ENCODE results near the gene PRKAR2A.
"Not testable (repeated sequence)": the region's sequence is repeated elsewhere in the genome, so short reads cannot be mapped to it uniquely, and the experiment has no call there.

The PRKAR2A gene

GRCh38 chr3:48837163-48837562, 10.5 kb downstream of the PRKAR2A start:
- in situ Hi-C loops (cut with HindIII; ENCODE audit: low sequenced_read_pairs) = no loop called here

DNA sequence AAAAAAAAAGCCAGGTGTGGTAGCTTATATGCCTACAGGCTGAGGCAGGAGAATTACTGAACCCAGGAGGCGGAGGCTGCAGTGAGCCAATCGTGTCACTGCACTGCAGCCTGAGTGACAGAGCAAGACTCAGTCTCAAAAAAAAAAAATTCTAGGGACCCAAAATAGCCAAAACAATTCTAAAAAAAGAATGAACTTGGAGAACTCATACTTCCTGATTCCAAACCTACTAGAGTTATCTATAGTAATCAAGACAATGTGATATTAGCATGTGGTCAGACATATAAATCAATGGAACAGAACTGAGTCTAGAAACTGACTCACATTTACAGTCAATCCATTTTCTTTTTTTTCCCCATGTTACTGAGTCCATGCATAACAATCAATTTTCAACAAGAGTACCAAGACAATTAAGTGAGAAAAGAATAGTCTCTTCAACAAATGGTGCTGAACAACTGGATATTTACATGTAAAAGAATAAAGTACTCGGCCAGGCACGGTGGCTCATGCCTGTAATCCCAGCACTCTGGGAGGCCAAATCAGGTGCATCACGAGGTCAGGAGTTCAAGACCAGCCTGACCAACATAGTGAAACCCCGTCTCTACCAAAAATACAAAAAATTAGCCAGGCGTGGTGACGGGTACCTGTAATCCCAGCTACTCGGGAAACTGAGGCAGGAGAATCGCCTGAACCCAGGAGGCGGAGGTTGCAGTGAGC, 11.9 kb downstream of the PRKAR2A start:
- in situ Hi-C loops (cut with HindIII; ENCODE audit: low sequenced_read_pairs) = no loop called here

- in situ Hi-C loops (cut with HindIII; ENCODE audit: low sequenced_read_pairs) = no loop called here
Measured at GRCh38 chr3:48832684-48833083, 15.0 kb downstream of the PRKAR2A start.

- in situ Hi-C loops (cut with HindIII; ENCODE audit: low sequenced_read_pairs) = no loop called here
Measured at GRCh38 chr3:48830715-48831114, 17.0 kb downstream of the PRKAR2A start.

- in situ Hi-C loops (cut with HindIII; ENCODE audit: low sequenced_read_pairs) = not testable (repeated sequence)
Measured at GRCh38 chr3:48829525-48829924, 18.1 kb downstream of the PRKAR2A start.

GRCh38 chr3:48827874-48828273, 19.8 kb downstream of the PRKAR2A start:
- in situ Hi-C loops (cut with HindIII; ENCODE audit: low sequenced_read_pairs) = not testable (repeated sequence)

DNA sequence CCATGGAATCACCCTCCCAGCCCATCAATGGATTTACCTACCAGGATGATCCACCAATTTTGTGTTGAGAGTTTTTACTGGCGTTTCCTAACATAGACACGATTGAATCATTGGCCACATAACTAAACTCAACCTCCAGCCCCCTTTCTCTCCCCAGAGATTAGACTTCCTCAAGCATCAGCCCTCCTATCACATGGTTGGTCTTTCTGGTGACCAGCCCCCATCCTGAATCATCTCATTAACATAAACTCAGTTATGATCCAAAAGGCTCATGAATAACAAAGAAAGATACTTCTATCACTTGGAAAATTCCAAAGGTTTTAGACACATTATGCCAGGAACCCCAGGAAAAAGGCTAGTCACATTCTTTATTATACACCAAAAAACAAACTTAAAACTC, 21.2 kb downstream of the PRKAR2A start:
- in situ Hi-C loops (cut with HindIII; ENCODE audit: low sequenced_read_pairs) = no loop called here

- in situ Hi-C loops (cut with HindIII; ENCODE audit: low sequenced_read_pairs) = no loop called here
Measured at GRCh38 chr3:48820612-48821324, 26.9 kb downstream of the PRKAR2A start.

GRCh38 chr3:48819234-48820221, 28.1 kb downstream of the PRKAR2A start:
- in situ Hi-C loops (cut with HindIII; ENCODE audit: low sequenced_read_pairs) = no loop called here

DNA sequence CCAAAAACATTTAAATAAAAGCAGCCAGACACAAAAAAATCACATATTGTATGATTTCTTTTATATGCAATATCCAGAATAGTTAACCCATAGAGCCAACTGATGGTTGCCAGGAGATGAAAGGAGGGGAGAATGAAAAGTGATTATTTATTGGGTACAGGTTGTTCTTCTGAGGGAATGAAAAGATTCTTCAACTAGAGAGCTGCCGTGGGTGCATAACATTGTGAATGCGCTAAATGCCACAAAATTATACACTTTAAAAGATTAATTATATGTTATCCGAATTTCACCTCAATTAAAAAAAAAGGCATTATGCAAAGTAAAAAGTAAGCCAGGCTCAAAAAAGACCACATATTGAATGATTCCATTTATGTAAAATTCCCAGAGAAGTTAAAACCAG, 36.1 kb downstream of the PRKAR2A start:
- in situ Hi-C loops (cut with HindIII; ENCODE audit: low sequenced_read_pairs) = loop anchor here (5.0 kb wide), 1 partner anchor 39 kb away; no protein-coding TSS in a partner anchor

- in situ Hi-C loops (cut with HindIII; ENCODE audit: low sequenced_read_pairs) = no loop called here
Measured at GRCh38 chr3:48804930-48805329, 42.7 kb downstream of the PRKAR2A start.

DNA sequence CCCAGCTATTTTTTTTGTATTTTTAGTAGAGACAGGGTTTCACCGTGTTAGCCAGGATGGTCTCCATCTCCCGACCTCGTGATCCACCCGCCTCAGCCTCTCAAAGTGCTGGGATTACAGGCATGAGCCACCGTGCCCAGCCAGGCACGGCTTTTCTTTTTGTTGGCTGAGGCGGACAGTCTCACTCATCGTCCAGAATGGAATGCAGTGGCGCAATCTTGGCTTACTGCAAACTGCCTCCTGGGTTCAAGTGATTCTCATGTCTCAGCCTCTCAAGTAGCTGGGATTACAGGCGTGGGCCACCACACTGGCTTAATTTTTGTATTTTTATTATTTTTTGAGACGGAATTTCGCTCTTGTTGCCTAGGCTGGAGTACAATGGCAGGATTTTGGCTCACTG, 46.8 kb downstream of the PRKAR2A start:
- in situ Hi-C loops (cut with HindIII; ENCODE audit: low sequenced_read_pairs) = not testable (repeated sequence)

GRCh38 chr3:48798998-48799397, 48.7 kb downstream of the PRKAR2A start:
- in situ Hi-C loops (cut with HindIII; ENCODE audit: low sequenced_read_pairs) = no loop called here

DNA sequence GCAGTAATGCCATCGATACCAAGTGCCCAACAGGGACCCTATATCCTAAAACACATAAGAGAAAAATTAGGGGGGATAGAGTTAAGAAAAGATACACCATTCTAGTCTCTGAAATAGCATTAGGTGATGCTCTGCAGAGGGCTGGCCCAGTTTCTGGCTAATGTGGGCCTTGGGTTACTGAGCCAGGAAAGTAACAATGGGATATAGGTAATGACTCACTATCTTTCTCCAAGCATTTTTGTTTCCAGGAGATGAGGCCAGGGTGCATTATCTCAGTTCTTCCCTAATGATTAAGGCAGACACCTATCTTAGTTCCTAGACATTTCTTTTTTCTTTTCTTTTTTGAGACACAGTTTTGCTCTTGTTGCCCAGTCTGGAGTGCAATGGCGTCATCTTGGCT, 50.0 kb downstream of the PRKAR2A start:
- in situ Hi-C loops (cut with HindIII; ENCODE audit: low sequenced_read_pairs) = no loop called here

DNA sequence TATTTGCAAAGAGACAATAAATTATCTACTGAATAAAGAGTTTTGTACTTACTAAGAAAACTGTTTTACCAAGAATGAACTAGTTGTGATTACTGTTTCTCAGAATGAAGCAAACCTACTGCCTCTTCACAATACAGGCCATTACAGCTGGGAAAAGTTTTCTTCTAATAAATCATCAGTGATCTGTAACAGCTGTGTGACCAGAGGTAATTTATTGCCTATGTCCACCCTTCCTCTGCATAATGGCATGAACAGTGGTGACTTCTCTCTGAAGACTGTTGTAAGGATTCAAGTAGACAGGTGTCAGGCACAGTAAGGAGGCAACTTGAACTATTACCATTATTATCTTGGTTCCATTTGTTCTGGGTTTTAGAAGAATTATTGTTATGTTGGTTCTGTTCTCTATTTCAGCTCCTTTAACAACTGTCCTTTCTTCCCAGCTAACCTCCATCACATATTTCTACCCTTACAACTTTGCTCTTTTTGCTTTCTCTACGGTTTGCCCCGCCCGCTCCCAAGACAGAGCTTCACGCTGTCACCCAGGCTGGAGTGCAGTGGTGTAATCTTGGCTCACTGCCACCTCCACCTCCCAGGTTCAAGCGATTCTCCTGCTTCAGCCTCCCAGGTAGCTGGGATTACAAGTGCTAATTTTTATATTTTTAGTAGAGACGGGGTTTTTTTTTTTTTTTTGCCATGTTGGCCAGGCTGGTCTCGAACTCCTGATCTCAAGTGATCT, 51.5 kb downstream of the PRKAR2A start:
- in situ Hi-C loops (cut with HindIII; ENCODE audit: low sequenced_read_pairs) = no loop called here

DNA sequence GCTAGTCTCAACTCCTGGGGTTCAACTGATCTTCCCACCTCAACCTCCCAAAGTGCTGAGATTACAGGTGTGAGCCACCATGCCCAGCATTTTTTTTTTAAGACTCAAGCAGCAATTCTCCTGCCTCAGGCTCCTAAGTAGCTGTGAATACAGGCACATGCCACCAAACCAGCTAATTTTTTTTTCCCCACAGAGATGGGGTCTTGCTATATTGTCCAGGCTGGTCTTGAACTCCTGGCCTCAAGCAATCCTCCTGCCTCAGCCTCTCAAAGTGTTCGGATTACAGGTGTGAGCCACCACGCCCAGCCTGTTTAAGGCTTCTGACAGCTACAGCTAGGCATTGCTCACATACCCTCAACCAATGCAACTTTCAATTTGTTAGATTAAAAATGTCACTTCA, 54.2 kb downstream of the PRKAR2A start:
- in situ Hi-C loops (cut with HindIII; ENCODE audit: low sequenced_read_pairs) = not testable (repeated sequence)

DNA sequence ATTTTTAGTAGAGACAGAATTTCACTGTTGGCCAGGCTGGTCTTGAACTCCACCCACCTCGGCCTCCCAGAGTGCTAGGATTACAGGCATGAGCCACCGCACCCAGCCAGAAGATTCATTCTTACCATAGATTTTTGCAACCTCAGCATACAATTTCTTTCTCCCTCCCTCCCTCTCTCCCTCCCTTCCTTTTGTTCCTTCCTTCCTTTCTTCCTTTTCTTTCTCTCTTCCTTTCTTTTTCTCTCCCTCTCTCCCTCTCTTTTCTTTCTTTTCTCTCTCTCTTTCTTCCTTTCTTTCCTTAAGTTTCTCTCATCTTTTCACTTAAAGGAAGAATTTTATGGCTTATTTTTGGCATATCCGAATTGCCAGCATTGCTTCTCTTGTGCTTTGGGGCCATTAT, 58.0 kb downstream of the PRKAR2A start:
- in situ Hi-C loops (cut with HindIII; ENCODE audit: low sequenced_read_pairs) = no loop called here

DNA sequence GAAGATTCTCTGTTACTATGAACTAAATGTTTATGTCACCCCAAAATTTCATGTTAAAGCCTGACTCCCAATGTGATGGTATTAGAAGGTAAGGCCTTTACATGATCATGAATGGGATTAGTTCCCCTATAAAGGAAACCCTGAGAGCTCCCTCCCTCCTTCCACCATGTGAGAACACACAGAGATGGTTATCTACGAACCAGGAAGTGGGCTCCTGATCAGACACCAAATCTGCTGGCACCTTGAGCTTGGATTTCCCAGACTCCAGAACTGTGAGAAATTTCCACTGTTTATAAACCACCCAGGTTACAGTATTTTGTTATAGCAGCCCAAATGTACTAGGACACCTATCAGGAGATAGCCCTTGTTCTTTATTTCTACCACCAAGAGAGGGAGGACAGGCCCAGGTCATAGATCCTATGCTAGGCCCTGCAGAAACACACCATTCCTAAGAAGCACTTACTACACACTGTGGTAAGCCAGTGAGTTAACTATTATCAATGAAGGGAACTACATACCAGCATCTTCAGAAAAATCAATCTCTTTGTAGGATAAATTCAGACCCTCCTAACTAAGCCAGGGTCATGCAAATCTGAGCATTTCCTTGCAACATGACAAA, 59.0 kb downstream of the PRKAR2A start:
- in situ Hi-C loops (cut with HindIII; ENCODE audit: low sequenced_read_pairs) = no loop called here

DNA sequence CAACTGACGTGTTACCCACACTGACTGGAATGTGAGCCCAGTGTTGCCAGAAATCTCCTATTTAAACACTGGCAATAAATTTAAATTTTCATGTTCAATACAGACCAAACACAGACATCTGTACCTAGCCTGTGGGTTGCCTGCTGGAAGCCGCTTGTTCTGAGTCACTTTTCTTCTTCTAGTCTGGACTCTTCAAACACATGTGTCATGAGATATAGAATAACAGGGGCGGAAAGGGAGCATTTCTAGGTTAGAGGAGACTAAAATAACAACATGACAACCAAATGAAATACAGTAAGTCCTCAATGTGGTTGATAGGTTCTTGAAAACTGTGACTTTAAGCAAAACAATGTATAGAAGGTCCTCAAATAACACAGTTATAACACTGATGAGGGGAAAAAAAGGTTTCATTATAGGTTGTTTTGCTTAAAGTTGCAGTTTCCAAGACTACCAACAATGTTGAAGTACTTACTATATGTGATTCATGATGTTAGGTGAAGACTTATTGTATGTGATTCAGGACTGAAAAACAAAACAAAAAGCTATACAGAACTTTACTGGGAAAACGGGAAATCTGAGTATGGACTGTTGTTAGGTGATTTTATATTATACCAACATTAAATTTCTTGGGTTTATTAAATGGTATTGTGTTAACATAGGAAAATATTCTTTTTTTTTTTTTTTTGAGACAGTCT, 63.1 kb downstream of the PRKAR2A start:
- in situ Hi-C loops (cut with HindIII; ENCODE audit: low sequenced_read_pairs) = no loop called here

GRCh38 chr3:48783304-48783703, 64.4 kb downstream of the PRKAR2A start:
- in situ Hi-C loops (cut with HindIII; ENCODE audit: low sequenced_read_pairs) = no loop called here
